Stimulated activated naive B cell treated with anti-CD40 and anti-IgM and Interleukin-4, amounts not matched to agents 10 μg/mL and 1 μg/mL and 100 μg/mL, for 72 hours (primary cell): ENCODE data around the gene C15orf39.
"Not testable (repeated sequence)": the region's sequence is repeated elsewhere in the genome, so short reads cannot be mapped to it uniquely, and the experiment has no call there.

ENCODE experiments used
- ATAC-seq, 2 donors: fragments of 150-1000 bp; cut with Tn5 transposase; replicated peaks; 2 replicates each; pipeline ENCODE4 v1.10.0; 2021; ENCODE audit warnings: moderate library complexity in 1 of 2
- DNase-seq: peaks from one replicate; pipeline ENCODE4 v3.0.0; 2021
- H3K27ac Mint-ChIP-seq: one replicate; pipeline ENCODE4 v1.8.0; 2022; ENCODE audit warnings: mild to moderate bottlenecking, mixed read lengths
- H3K27me3 Mint-ChIP-seq, 2 donors: one replicate each; pipeline ENCODE4 v1.8.0; 2022; ENCODE audit warnings: mixed read lengths in 2 of 2
- H3K36me3 Mint-ChIP-seq, 2 donors: one replicate each; pipeline ENCODE4 v1.8.0; 2022; ENCODE audit warnings: mixed read lengths in 2 of 2, mild to moderate bottlenecking in 1 of 2
- H3K4me1 Mint-ChIP-seq, 2 donors: one replicate each; pipeline ENCODE4 v1.8.0; 2022; ENCODE audit warnings: mixed read lengths in 2 of 2, mild to moderate bottlenecking in 1 of 2
- H3K4me3 Mint-ChIP-seq, 2 donors: one replicate each; pipeline ENCODE4 v1.8.0; 2022; ENCODE audit warnings: mild to moderate bottlenecking in 2 of 2, mixed read lengths in 2 of 2, moderate library complexity in 1 of 2
- H3K9me3 Mint-ChIP-seq, 2 donors: one replicate each; pipeline ENCODE4 v1.8.0; 2022; ENCODE audit warnings: mixed read lengths in 2 of 2, mild to moderate bottlenecking in 1 of 2

The C15orf39 gene

GRCh38 chr15:75258620-75259343 lies 57.1 kb downstream of the C15orf39 start:
- H3K27me3 Mint-ChIP-seq, H3K9me3 Mint-ChIP-seq, H3K4me3 Mint-ChIP-seq, DNase-seq, H3K36me3 Mint-ChIP-seq, H3K27ac Mint-ChIP-seq, ATAC-seq, H3K4me1 Mint-ChIP-seq: not testable (repeated sequence)

- H3K27ac Mint-ChIP-seq, H3K9me3 Mint-ChIP-seq, DNase-seq, H3K36me3 Mint-ChIP-seq, ATAC-seq, H3K4me3 Mint-ChIP-seq, H3K4me1 Mint-ChIP-seq, H3K27me3 Mint-ChIP-seq: not testable (repeated sequence)
These were observed 58.2 kb downstream of the C15orf39 start for GRCh38 chr15:75259873-75260272.
